Thoracic aorta (tissue), 2 donors: Measurements from ENCODE around the gene PTEN. TPM values are rescaled to one million over a fixed set of nuclear protein-coding genes. Genes with fewer than 3 reads are reported as not detected.

Source experiments
- ATAC-seq: fragments of 150-250 bp; one replicate; pipeline ENCODE4 v1.8.0; 2017; ENCODE audit warnings: low read depth; ENCODE audit not compliant: insufficient number of reproducible peaks, low FRiP score
- DNase-seq: peaks from one replicate; pipeline ENCODE4 v3.0.0-alpha.2; 2020; ENCODE audit warnings: low spot score
- H3K27ac ChIP-seq, 2 donors: fragments of 200-600 bp; sonication (generic); 1 replicate in 1 of 2; 2 replicates in 1 of 2; pipeline ENCODE4 v1.5.1; 2016; ENCODE audit warnings: mild to moderate bottlenecking in 2 of 2, moderate library complexity in 2 of 2
- H3K27me3 ChIP-seq: fragments of 200-600 bp; sonication (generic); replicated peaks from 2 replicates; pipeline ENCODE4 v1.6.0; 2016; ENCODE audit warnings: mild to moderate bottlenecking; ENCODE audit not compliant: insufficient read depth
- H3K36me3 ChIP-seq: fragments of 200-600 bp; sonication (generic); one replicate; pipeline ENCODE4 v1.5.1; 2016
- H3K4me1 ChIP-seq, 2 donors: fragments of 200-600 bp; sonication (generic); 1 replicate in 1 of 2; 2 replicates in 1 of 2; pipeline versions ENCODE4 v1.5.1 to v1.6.0; 2016; ENCODE audit warnings: low read depth in 2 of 2, mild to moderate bottlenecking in 1 of 2; ENCODE audit not compliant: control insufficient read depth in 1 of 2
- H3K4me3 ChIP-seq: fragments of 200-600 bp; sonication (generic); 2 replicates; pipeline ENCODE4 v1.5.1; 2016; ENCODE audit warnings: mild to moderate bottlenecking
- H3K9me3 ChIP-seq: fragments of 200-600 bp; sonication (generic); 2 replicates; pipeline ENCODE4 v1.5.1; 2016
- total RNA-seq, 2 donors: library from RNA; depleted of rRNA; stranded (reverse); fragments of >200 nt; gene quantifications; one replicate each; pipeline versions ENCODE4 v1.1.0 to v1.2.3, GENCODE V29; 2016
- TF ChIP-seq, protein P1 (sequence below): fragments of 200-600 bp; sonication (generic); IDR thresholded peaks from one replicate; pipeline ENCODE4 v1.5.1; 2019; ENCODE audit warnings: antibody characterized with exemption

PTEN gene
- total RNA-seq, 2 donors from 2014 or later: 146 to 168 TPM

DNA sequence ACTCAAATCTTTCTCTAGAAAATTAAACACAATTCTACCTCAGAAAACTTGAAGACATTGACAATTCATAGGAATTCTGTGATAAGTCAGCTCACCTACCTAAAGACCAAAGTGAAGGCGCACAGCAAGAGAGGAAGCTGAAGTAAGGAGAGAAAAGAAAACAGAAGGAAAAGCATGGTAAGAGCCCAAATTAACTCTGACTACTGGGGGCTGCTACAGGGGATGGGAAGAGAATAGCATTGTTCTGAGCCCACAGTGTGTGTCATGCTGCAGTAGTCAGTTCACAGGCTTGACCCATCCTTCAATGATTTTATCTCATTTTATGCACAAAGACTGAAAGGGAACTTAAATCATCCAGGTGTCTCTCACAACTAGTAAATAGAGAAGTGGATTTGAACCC, 111.3 kb downstream of the PTEN start:
- Histone ChIP-seq H3K27ac (no peak overlapping the region), H3K36me3 (no peaks in the 10 kb centered on the region), H3K4me3 (no peak overlapping the region), H3K9me3 (no peaks in the 10 kb centered on the region), H3K4me1 (peaks cover 13 to 21% of the 10 kb centered on the region in 2 donors), H3K27me3 (no peaks in the 10 kb centered on the region)
- TF ChIP-seq, protein P1, sequence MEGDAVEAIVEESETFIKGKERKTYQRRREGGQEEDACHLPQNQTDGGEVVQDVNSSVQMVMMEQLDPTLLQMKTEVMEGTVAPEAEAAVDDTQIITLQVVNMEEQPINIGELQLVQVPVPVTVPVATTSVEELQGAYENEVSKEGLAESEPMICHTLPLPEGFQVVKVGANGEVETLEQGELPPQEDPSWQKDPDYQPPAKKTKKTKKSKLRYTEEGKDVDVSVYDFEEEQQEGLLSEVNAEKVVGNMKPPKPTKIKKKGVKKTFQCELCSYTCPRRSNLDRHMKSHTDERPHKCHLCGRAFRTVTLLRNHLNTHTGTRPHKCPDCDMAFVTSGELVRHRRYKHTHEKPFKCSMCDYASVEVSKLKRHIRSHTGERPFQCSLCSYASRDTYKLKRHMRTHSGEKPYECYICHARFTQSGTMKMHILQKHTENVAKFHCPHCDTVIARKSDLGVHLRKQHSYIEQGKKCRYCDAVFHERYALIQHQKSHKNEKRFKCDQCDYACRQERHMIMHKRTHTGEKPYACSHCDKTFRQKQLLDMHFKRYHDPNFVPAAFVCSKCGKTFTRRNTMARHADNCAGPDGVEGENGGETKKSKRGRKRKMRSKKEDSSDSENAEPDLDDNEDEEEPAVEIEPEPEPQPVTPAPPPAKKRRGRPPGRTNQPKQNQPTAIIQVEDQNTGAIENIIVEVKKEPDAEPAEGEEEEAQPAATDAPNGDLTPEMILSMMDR: no peak
- DNase-seq (no peak), ATAC-seq (no peak)

DNA sequence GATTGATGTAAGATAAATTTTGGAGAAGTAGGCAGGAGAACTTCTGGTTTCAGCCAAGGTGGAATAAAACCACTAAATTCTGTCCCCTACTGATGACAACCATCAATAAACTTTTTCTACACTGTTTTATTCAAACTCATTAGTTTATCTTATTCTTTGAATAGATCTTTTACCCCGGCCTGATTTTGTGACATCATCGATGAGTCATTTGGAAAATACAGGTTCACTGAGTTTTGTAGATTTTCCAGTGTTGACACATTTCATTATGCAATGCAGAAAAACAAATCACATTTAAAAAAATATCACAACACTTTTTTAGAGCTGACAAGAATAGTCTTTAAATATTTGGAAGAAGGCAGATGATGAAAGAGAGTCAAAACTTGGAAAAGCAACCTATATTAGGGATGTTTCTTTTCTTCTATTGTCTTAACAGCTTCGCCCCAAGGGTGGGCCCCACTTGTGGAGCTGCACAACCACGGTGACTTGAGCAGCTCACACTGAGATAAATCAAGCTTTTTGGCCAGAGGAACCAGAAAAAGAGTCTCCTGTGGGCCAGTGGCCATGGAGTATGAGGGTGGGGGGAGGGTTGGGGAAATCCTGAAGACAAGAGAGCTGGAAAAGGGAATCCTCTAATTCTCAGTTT, 112.8 kb downstream of the PTEN start:
- no peaks in the 10 kb centered on the region for H3K36me3 ChIP-seq
- DNase-seq: no peak
- no peak overlapping the region for H3K27ac ChIP-seq
- no peak for ATAC-seq
- H3K27me3 ChIP-seq: no peaks in the 10 kb centered on the region
- no peaks in the 10 kb centered on the region for H3K9me3 ChIP-seq
- TF ChIP-seq, protein P1: no peak
- peaks cover 13 to 21% of the 10 kb centered on the region in 2 donors for H3K4me1 ChIP-seq
- no peak overlapping the region for H3K4me3 ChIP-seq

- Histone ChIP-seq H3K9me3 (no peaks in the 10 kb centered on the region), H3K36me3 (no peaks in the 10 kb centered on the region), H3K4me1 (peaks cover 6 to 12% of the 10 kb centered on the region in 2 donors), H3K27ac (no peak overlapping the region), H3K4me3 (no peak overlapping the region), H3K27me3 (no peaks in the 10 kb centered on the region)
- TF ChIP-seq, protein P1: no peak
- ATAC-seq (no peak), DNase-seq (no peak)
These were observed 114.7 kb downstream of the PTEN start for GRCh38 chr10:87978166-87978565.

DNA sequence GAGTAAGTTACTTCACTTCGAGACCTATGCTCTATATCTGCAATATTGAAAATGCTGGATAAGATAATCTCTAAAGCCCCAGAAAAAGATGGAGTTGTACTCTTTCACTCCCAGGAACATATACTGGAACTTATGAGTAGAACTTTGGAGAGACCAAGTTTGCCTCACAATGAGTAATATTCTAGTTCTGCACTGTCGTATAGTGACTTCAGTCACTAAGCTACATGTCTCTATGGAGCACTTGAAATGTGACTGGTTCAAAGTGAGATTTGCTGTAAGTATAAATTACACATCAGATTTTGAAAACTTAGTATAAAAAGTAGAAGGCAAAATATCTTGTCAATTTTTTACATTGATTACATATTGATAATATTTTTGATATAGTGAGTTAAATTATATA, 116.4 kb downstream of the PTEN start:
- ATAC-seq (no peak), DNase-seq (no peak)
- no peaks in the 10 kb centered on the region for H3K27me3 ChIP-seq
- no peaks in the 10 kb centered on the region for H3K9me3 ChIP-seq
- no peaks in the 10 kb centered on the region for H3K36me3 ChIP-seq
- H3K27ac ChIP-seq: no peak overlapping the region
- no peak overlapping the region for H3K4me3 ChIP-seq
- H3K4me1 ChIP-seq: peaks cover 0 to 5% of the 10 kb centered on the region in 2 donors
- TF ChIP-seq, protein P1: no peak

GRCh38 chr10:87983716-87984115, 120.3 kb downstream of the PTEN start:
- H3K4me3 ChIP-seq: no peak overlapping the region
- ATAC-seq (no peak), DNase-seq (no peak)
- H3K27me3 ChIP-seq: no peaks in the 10 kb centered on the region
- TF ChIP-seq, protein P1: no peak
- no peaks in the 10 kb centered on the region for H3K4me1 ChIP-seq
- H3K9me3 ChIP-seq: no peaks in the 10 kb centered on the region
- H3K27ac ChIP-seq: no peak overlapping the region
- H3K36me3 ChIP-seq: no peaks in the 10 kb centered on the region
